A549 (cell line): Measurements from ENCODE around the gene ZNF320.

ENCODE experiments used
- CTCF ChIP-seq: fragments of >200 bp; sonication (Bioruptor Twin); formaldehyde crosslinking; IDR thresholded peaks from 3 replicates; pipeline ENCODE4 v1.5.1; 2016
- RFX5 ChIP-seq: fragments of 450-650 bp; IDR thresholded peaks from 2 replicates; pipeline ENCODE4 v1.7.1; 2014; ENCODE audit warnings: antibody characterized with exemption, mild to moderate bottlenecking, moderate library complexity

GRCh38 chr19:52943884-52944643 lies 46.6 kb upstream of the ZNF320 start:
- TF ChIP-seq RFX5 (no peak), CTCF (no peak)
